ENCODE results near the gene GNB1L.
A peak's percentile ranks its signal among the peaks of the same experiment; 100 is the strongest.

GNB1L gene, protein sequence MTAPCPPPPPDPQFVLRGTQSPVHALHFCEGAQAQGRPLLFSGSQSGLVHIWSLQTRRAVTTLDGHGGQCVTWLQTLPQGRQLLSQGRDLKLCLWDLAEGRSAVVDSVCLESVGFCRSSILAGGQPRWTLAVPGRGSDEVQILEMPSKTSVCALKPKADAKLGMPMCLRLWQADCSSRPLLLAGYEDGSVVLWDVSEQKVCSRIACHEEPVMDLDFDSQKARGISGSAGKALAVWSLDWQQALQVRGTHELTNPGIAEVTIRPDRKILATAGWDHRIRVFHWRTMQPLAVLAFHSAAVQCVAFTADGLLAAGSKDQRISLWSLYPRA

DNA sequence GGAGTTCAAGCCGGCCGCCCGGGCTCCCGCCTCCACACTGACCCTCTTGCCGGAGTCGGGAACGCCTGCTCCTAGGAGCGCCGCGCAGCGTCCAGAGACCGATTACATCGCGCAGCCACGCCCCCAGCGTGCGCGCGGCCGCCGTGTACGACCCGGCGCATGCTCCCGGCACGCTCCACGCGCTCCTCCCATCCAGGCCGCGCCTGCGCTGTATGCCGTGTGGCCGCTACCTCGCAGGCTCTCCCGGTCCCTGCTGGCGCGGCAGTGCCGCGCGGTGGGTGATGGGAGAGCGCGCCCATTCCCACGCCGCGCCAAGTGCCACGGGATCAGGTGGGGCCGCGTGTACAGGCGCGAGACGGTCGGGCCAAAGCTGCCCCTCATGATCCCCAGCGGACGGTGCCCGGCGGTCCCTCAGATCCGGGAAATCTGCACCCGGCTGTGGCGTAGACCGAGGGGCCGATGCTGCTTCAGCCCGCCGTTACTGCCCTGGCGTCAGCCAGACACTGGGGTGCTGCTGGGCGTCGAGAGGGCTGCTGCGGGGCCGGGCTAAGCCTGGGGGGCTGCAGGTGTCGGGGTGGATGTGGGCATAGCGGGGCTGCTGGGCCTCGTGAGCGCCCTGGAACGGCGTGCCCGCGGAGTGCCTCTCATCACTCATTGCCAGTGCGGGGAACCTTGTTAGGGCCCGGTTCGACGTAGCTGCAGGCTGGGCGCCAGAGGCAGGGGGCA, at the start of gene GNB1L, which contains the start of gene RTL10:
Gene GNB1L (minus strand): TSS at position 97 of the 726 bp plus-strand sequence. CDS start 33,519 bp downstream, outside the sequence.
Gene RTL10 (minus strand): TSS at position 97 of the 726 bp plus-strand sequence. CDS start 2,613 bp downstream, outside the sequence.
- DNase-seq (ENCODE audit: low spot score): peak; percentile 97

DNA sequence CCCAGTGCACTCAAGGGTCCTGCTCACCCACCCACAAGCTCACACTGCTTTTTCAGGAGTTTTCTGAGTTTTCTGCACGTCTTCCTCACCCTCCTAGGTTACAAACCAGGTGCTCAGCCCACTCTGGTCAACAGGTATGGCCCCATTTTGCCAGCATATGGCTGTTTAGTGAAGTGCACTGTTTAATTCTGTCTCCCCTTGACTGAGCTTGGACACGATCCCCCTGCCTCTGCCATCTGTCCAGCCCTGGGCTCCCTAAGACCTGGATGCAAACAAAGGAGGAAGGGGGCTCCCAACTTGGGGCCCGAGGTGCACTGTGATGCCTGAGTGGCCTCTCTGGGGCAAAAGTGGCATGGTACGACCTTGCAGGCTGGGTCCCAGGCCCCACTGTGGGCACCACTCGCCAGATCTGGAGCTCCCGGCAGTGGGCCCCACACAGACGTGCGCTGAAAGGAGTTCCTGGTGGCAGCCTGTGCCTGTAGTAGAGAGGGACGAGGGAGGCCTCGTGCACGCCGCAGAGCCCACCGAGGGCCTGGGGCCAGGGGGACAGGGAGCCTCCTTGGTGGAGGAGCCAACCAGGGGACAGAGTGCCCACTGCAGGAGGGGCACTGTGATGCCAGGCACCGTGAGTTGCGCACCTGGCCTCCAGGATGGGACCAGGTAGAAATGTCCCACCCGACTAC, 49.6 kb upstream of the GNB1L start:
- no peak for DNase-seq (ENCODE audit: low spot score)

GRCh38 chr22:19903513-19903912, 48.8 kb upstream of the GNB1L start:
- DNase-seq (ENCODE audit: low spot score): no peak

DNA sequence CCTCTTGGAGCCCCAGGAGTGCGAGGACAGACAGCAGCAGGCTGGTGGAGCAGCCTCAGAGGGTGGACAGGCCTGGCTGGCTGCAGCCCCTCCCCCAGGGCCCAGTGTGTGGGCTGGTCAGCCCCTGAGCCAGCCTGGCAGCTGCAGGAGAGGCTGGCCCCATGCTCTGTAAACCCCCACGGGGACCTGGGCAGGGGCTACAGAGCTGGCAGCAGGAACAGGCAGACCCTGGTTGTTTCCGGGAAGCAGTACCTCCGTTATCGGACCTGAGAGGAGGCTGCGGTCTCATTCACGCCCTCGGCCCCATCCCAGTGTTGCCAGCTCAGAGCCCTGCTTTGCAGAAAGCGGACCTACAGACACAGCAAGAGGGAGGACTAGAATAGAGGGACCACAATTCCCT, 48.4 kb upstream of the GNB1L start:
- DNase-seq (ENCODE audit: low spot score): no peak

GRCh38 chr22:19902245-19902715, 47.6 kb upstream of the GNB1L start:
- DNase-seq (ENCODE audit: low spot score): no peak

- DNase-seq (ENCODE audit: low spot score): no peak
Measured at GRCh38 chr22:19901577-19902244, 47.0 kb upstream of the GNB1L start.

DNA sequence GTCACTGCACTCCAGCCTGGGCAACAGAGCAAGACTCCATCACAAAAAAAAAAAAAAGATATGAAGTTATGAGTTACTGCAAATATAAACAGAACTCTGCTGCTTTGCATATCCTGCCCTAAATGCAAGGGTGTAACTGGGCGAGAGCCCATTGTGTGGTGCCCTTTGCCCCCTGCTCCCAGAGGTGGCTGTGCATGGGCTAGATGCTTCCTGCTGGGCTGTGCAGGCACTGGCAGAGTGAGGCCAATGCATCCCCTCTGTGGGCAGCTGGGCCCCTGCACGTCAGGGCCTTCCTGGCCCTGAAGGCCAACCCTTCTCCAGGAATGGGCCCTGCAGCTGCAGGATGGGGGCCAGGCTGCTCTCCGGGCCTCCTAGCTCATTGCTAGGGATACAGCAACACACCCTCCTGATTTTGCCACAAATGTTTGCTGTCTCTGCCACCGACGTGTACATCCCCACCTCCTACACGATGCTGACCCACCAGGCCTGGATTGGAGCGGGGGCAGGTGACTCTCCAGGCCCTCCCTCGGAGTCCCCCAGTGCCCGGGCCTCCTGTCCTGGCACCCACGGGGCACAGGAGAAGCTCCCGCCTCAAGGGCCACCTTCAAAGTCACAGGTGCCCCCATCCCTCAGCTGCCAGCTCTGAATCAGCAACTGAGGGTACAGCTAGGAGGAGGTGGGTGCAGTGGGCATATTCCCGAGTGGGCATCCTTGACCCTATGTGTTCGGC, 46.2 kb upstream of the GNB1L start:
- DNase-seq (ENCODE audit: low spot score): no peak

DNA sequence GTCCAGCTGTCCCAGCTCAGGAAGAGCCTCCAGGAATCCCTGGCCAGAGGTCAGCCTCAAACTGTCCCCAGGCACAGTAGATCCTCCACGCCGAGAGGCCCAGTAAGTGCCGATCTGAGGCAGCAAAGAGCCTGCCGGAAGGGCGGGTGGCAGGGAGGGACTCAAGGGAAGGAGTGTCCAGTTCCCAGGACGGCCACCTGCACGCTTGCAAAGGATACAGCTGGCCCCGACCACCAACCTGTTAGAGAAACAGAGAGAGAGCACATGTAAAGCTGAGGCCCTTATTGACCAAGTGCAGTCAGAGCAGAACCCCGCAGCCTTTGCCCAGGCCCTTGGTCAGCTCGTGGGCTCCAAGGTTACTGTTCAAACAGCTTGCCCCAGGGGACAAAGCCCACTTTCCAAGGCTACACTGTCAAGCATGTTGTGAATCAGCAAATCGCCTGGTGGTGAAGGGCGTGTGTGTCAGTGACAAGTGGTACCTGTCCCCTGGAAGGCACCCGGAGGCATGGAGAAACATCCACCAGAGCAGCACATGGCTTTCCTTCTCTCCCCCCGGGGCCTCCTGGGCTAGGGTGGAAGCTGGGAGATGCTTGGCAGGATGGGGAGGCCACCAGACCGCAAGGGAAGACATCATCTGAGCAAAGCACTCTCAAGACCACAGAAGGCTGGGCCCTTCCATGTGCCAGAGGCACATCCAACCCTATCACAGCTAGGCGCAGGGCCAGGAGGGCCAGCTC, 44.3 kb upstream of the GNB1L start:
- DNase-seq (ENCODE audit: low spot score): no peak

DNA sequence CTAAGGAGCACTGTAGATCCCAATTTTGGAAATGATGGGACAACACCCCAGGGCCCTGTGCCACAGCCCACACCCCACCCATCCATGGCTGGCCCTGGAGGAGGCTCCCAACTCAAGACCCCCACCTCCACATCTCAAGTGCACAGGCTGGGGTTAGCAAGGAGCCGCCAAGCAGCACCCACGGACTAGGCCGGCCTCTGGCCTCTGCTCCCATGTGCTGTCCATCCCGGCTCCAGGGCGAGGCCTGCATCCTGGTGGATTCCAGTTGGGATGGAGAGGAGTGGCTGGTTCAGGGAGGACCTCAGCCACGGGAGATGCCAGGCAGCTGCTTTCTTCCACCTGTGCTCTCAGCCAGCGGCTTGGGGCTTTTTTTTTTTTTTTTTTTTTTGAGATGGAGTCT, 43.5 kb upstream of the GNB1L start:
- no peak for DNase-seq (ENCODE audit: low spot score)

DNA sequence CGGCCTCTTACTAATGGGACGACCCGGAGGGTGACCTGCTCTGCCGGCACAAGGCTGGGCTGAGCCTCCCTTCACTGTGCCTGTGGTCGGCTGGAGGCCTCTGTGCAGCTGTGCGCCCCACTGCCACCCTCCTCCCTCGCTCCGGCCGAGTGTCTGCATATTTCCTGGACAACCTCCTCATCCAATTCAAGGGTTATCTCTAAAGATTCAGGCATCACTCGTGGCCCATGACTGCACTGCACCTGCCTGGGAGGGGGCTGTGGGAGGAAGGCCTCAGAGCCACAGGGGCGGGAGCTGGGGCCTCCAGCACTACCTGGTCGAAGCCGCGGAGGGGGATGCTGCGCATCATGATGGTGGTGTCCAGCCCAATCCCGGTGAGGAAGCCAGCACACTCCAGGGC, 43.1 kb upstream of the GNB1L start:
- no peak for DNase-seq (ENCODE audit: low spot score)

DNA sequence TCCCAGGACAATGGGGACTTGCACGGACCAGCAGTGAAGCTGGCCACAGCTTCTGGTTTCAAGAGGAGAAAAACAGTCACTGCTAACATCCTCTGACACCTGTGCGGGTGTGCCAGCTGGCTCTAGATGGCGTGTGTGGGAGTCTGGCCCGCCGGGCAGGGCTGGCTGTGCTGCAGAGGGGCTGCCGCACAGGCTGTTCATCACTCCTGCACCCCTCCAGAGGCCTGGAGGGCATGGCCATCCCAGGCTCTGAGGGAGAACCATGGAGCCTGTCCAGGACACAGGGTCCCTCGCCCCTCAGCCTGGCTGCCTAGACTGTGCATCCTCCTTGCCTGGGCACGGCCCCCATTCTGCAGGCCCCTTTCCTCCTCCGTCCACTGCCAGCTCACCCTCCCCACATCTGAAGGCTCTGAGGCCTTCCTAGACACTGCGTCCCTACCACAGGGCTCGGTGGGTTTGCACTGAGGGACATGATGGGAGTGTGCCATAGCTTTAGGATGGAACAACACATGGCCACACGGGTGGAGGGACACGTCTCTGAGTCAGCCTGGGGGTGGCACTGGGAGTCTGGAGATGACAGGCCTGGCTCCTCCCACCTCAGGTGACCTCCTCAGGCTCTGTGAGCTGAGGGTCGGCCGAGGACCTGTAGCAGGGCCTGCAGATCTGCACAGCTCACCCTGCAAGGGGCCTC, 42.1 kb upstream of the GNB1L start:
- DNase-seq (ENCODE audit: low spot score): no peak

DNA sequence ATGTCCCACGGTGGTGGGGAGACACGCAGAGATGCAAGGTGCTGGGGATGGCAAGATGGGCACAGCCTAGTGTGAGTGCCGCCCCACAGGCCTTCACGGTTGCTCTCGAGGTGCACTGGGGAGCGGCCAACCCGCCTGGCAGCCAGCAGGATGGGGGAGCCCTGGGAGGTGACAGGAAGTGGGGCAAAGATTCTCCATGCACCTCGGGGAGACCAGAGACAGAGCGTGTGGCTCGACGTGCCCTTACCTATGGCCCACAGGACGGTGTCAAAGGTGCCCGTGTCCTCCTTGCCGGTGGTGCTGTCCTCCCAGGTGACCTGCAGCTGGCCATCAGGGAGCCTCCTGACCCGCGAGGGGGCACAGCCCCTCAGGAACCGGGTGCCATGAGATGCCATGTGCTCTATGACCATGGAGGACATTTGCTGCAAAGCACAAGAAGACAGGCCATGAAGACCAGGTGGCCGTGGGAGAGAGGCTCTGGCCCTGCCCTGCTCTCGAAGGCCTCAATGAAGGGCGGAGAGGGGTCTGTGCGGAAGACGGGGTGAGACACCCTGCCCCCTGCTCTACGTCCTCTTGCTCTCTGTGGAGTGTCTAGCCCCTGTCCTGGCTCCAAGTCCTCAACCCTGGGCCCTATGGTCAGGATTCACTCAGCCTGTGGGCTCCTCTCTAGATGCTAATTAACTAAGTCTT, 40.6 kb upstream of the GNB1L start:
- no peak for DNase-seq (ENCODE audit: low spot score)

DNA sequence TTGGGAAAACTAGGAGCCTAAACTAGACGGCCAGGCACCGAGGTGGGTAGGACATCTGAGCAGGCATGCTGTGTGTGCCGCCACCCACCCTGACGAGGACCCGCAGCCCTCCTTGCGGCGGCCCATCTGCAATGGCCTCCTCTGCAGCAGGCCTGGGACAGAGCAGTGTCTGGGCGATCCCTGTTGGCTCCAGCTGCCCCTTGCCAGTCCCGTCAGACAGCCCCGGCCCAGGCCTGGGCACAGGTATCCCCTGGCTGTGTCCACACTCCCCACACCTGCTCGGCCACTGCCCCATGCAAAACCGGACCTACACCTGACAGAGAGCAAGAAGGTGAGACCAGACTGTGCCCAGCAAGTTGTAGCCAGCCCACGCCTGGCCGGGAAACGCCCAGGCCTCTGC, 38.7 kb upstream of the GNB1L start:
- no peak for DNase-seq (ENCODE audit: low spot score)

DNA sequence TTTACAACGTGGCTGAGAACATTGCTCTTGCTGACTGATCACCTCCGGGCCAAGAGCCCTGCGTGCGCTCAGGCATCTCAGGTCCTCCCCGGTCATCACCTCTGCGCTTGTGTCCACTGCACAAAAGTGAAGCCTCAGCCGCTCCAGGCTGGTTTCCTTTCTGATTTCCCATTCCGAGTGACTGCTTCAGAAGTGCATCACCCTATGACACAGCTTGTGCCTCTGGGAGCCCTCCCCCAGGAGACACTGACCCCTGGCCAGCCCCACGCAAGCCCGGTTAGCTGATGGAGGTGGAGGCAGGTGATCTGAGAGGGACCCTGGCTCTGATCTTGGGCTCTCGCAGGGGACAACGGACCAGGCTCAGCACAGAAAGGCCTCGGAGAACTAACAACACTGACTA, 38.3 kb upstream of the GNB1L start:
- DNase-seq (ENCODE audit: low spot score): peak; percentile 62

DNA sequence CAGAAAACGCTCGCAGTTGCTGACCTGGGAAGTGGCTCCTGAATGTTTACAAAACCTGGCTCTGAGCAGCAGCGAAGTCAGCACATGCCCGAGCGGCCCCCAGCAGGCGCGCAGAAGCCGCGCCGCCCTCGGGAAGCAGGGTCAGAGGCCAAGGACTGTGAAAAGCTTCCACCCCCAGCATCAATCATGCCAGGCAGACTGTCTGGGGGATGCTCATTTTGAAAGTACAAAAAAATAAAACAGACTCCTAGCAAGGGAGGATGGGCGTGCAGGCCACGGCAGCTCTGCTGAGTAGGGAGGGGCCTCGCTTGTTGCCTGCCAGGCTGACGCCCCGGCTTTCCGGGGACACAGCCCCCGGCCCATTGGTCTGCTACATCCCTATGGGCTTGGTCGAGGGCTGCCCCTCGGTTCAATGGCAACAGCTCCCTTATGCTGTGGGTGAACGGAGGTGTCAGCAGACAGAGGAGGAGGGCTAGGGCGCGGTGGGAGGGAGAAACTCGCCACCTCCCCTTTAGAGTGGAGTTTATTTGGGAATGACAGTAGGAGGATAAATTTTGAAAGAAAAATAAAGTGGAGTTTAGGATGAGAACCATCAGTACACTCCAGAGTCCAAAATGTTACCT, 37.7 kb upstream of the GNB1L start:
- DNase-seq (ENCODE audit: low spot score): no peak

GRCh38 chr22:19891317-19892256, 36.9 kb upstream of the GNB1L start:
- DNase-seq (ENCODE audit: low spot score): peak; percentile 78

GRCh38 chr22:19890502-19891316, 36.0 kb upstream of the GNB1L start:
- no peak for DNase-seq (ENCODE audit: low spot score)

All from kidney tubule cell (primary cell).